NCI-H345 treated with DMSO at 0.1 percent for 48 hours (cell line): ENCODE results near the gene SOSTDC1.
"Not testable (repeated sequence)": the region's sequence is repeated elsewhere in the genome, so short reads cannot be mapped to it uniquely, and the experiment has no call there.

ENCODE experiments used
- DNase-seq: peaks from one replicate; lab custom pipeline; 2025; ENCODE audit not compliant: unreplicated experiment; lab: John Stamatoyannopoulos, UW

The SOSTDC1 gene

GRCh38 chr7:16462431-16462889 is 3.1 kb downstream of the SOSTDC1 start:
- no peak for DNase-seq

- no peak for DNase-seq
These were observed 4.6 kb downstream of the SOSTDC1 start for GRCh38 chr7:16460789-16461493.

- DNase-seq = not testable (repeated sequence)
These were observed 9.2 kb downstream of the SOSTDC1 start for GRCh38 chr7:16456303-16456702.

GRCh38 chr7:16455591-16455990 is 9.9 kb downstream of the SOSTDC1 start:
- DNase-seq = no peak

GRCh38 chr7:16450366-16450765 is 15.2 kb downstream of the SOSTDC1 start:
- DNase-seq = no peak

GRCh38 chr7:16447876-16448275 is 17.7 kb downstream of the SOSTDC1 start:
- DNase-seq = no peak

- DNase-seq = no peak
These were observed 19.0 kb downstream of the SOSTDC1 start for GRCh38 chr7:16446508-16446907.

- DNase-seq = not testable (repeated sequence)
These were observed 21.7 kb downstream of the SOSTDC1 start for GRCh38 chr7:16443871-16444270.

- no peak for DNase-seq
These were observed 26.6 kb downstream of the SOSTDC1 start for GRCh38 chr7:16438988-16439387.

GRCh38 chr7:16436306-16436705 is 29.2 kb downstream of the SOSTDC1 start:
- no peak for DNase-seq

- DNase-seq = no peak
These were observed 31.9 kb downstream of the SOSTDC1 start for GRCh38 chr7:16433568-16434122.

- DNase-seq = no peak
These were observed 33.2 kb downstream of the SOSTDC1 start for GRCh38 chr7:16432425-16432731.

- DNase-seq = no peak
These were observed 33.7 kb downstream of the SOSTDC1 start for GRCh38 chr7:16431646-16432424.

- DNase-seq = no peak
These were observed 35.4 kb downstream of the SOSTDC1 start for GRCh38 chr7:16430133-16430532.

GRCh38 chr7:16428672-16429071 is 36.9 kb downstream of the SOSTDC1 start:
- DNase-seq = no peak

- no peak for DNase-seq
These were observed 37.4 kb downstream of the SOSTDC1 start for GRCh38 chr7:16428182-16428581.

- no peak for DNase-seq
These were observed 41.8 kb downstream of the SOSTDC1 start for GRCh38 chr7:16423761-16424160.

GRCh38 chr7:16422917-16423316 is 42.6 kb downstream of the SOSTDC1 start:
- DNase-seq = no peak

GRCh38 chr7:16422103-16422435 is 43.5 kb downstream of the SOSTDC1 start:
- DNase-seq = no peak

- peak; percentile 23 for DNase-seq
These were observed 44.0 kb downstream of the SOSTDC1 start, which contains the start of gene CRPPA for GRCh38 chr7:16421333-16422102. TSS of gene CRPPA (minus strand) at chr7:16421538. CDS start at chr7:16421322, 216 bp downstream.

GRCh38 chr7:16420649-16421332 is 44.7 kb downstream of the SOSTDC1 start:
- peak; percentile 77 for DNase-seq
